Measurements from ENCODE around the gene COLQ. TPM values are rescaled to one million over a fixed set of nuclear protein-coding genes. Genes with fewer than 3 reads are reported as not detected.

Gene COLQ
- total and polyA plus RNA-seq, 2 experiments from 2014 or later: 0.32 to 0.93 TPM

DNA sequence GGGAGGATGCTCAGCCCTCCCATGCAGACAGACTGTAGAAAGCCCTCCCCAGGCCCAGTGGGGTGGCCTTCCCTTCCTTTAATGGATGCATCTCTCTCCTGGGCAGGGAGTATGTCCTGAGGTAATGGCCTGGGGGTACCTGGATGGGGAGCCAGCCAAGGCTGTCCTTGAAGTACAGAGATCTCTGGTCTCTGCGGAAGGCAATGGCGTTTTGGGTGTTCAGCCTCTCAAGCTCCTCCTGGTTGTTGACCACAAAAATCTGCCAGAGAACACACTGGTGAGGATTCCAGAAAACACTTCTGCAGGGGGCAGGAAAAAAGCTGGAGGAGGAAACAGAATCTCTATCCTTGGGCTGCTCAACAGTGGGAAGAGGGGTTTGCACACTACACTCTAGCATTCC lies 65.2 kb downstream of the COLQ start:
- no peak for DNase-seq
- Histone ChIP-seq H3K9ac (no peak overlapping the region), H3K4me3 (no peak overlapping the region), H4K20me1 (ENCODE audit: insufficient read depth) (no peaks in the 10 kb centered on the region), H3F3A (ENCODE audit: insufficient read depth) (no peaks in the 10 kb centered on the region), H3K79me2 (ENCODE audit: insufficient read depth) (no peaks in the 10 kb centered on the region), H3K9me2 (ENCODE audit: insufficient read depth) (no peaks in the 10 kb centered on the region), H3K9me3 (ENCODE audit: low read depth) (no peaks in the 10 kb centered on the region), H3K4me1 (ENCODE audit: insufficient read depth) (no peaks in the 10 kb centered on the region), H3K4me2 (ENCODE audit: unreplicated experiment) (no peak overlapping the region), H3K27ac (no peak overlapping the region), H3K27me3 (replicated peaks; ENCODE audit: insufficient read depth) (no peaks in the 10 kb centered on the region), H3K36me3 (ENCODE audit: low read depth) (no peaks in the 10 kb centered on the region), H2AFZ (no peak overlapping the region)
- in situ Hi-C loops (cut with MboI): no loop called here
- TF ChIP-seq EZH2phosphoT487 (IDR thresholded peaks at IDR 0.05; ENCODE audit: insufficient read depth, low read depth) (no peak), EZH2 (IDR thresholded peaks at IDR 0.05; ENCODE audit: insufficient read depth, poor library complexity, severe bottlenecking) (no peak)
- WGBS, 2 experiments (ENCODE audit: low coverage in 1 of 2, low lambda C conversion rate in 2 of 2, missing lambda C conversion rate in 2 of 2): 92 to 97% methylated on average over 2 of the region's 2 CpGs

DNA sequence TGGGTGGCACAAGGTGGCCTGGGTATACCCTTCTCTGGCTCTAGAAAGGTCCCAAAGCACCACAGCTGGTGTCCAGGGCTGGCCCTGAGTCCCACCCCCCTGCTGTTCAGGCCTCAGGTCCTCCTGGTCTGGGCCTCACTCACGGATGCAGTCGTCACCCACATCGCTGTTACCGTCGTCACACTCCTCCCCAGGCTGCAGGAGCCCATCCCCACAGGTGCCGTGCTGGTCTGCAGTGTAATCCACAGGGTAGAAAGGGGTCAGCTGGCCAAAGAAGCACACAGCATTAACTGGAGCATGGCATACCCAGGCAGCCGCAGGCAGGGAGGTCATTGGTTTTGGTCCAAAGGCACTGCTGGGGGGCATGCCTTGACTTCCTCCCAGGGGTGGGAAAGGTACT lies 65.8 kb downstream of the COLQ start:
- H3K27me3 ChIP-seq (replicated peaks; ENCODE audit: insufficient read depth): no peaks in the 10 kb centered on the region
- H2AFZ ChIP-seq: no peak overlapping the region
- no peaks in the 10 kb centered on the region for H3K9me2 ChIP-seq (ENCODE audit: insufficient read depth)
- 78 to 82% methylated on average over 7 of the region's 7 CpGs for WGBS, 2 experiments (ENCODE audit: low coverage in 1 of 2, low lambda C conversion rate in 2 of 2, missing lambda C conversion rate in 2 of 2)
- H3K9ac ChIP-seq: no peak overlapping the region
- H3K9me3 ChIP-seq (ENCODE audit: low read depth): no peaks in the 10 kb centered on the region
- no peaks in the 10 kb centered on the region for H3K36me3 ChIP-seq (ENCODE audit: low read depth)
- H3K79me2 ChIP-seq (ENCODE audit: insufficient read depth): no peaks in the 10 kb centered on the region
- no peaks in the 10 kb centered on the region for H4K20me1 ChIP-seq (ENCODE audit: insufficient read depth)
- H3F3A ChIP-seq (ENCODE audit: insufficient read depth): no peaks in the 10 kb centered on the region
- H3K27ac ChIP-seq: no peak overlapping the region
- DNase-seq: no peak
- no peak overlapping the region for H3K4me3 ChIP-seq
- no peak overlapping the region for H3K4me2 ChIP-seq (ENCODE audit: unreplicated experiment)
- TF ChIP-seq EZH2phosphoT487 (IDR thresholded peaks at IDR 0.05; ENCODE audit: insufficient read depth, low read depth) (no peak), EZH2 (IDR thresholded peaks at IDR 0.05; ENCODE audit: insufficient read depth, poor library complexity, severe bottlenecking) (no peak)
- no peaks in the 10 kb centered on the region for H3K4me1 ChIP-seq (ENCODE audit: insufficient read depth)
- in situ Hi-C loops (cut with MboI): no loop called here

DNA sequence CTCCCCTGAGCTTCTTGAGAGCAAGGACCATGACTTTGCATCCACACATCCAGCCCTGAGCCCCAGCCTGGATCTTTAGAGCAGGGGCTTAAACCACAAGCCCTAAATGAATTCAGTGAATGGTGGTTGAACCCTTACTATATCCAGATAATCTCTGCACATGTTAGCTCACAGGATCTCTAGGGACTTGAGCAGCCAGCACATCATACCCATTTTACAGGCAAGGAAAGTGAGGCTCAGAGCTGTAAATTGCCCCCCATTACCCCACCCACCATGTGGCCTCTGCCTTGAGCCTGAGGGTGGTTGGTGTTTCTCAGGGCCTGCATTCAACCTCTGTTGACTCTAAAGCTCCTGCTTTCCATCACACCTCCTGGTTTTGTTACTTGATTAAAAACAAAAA lies 66.5 kb downstream of the COLQ start:
- in situ Hi-C loops (cut with MboI): no loop called here
- H2AFZ ChIP-seq: no peak overlapping the region
- no peaks in the 10 kb centered on the region for H3K9me3 ChIP-seq (ENCODE audit: low read depth)
- no peaks in the 10 kb centered on the region for H3F3A ChIP-seq (ENCODE audit: insufficient read depth)
- DNase-seq: no peak
- H3K4me1 ChIP-seq (ENCODE audit: insufficient read depth): no peaks in the 10 kb centered on the region
- H3K9ac ChIP-seq: no peak overlapping the region
- TF ChIP-seq EZH2 (IDR thresholded peaks at IDR 0.05; ENCODE audit: insufficient read depth, poor library complexity, severe bottlenecking) (no peak), EZH2phosphoT487 (IDR thresholded peaks at IDR 0.05; ENCODE audit: insufficient read depth, low read depth) (no peak)
- H3K27ac ChIP-seq: no peak overlapping the region
- H3K4me2 ChIP-seq (ENCODE audit: unreplicated experiment): no peak overlapping the region
- H3K27me3 ChIP-seq (replicated peaks; ENCODE audit: insufficient read depth): no peaks in the 10 kb centered on the region
- H3K36me3 ChIP-seq (ENCODE audit: low read depth): no peaks in the 10 kb centered on the region
- H3K4me3 ChIP-seq: no peak overlapping the region
- no peaks in the 10 kb centered on the region for H3K9me2 ChIP-seq (ENCODE audit: insufficient read depth)
- no peaks in the 10 kb centered on the region for H4K20me1 ChIP-seq (ENCODE audit: insufficient read depth)
- H3K79me2 ChIP-seq (ENCODE audit: insufficient read depth): no peaks in the 10 kb centered on the region

DNA sequence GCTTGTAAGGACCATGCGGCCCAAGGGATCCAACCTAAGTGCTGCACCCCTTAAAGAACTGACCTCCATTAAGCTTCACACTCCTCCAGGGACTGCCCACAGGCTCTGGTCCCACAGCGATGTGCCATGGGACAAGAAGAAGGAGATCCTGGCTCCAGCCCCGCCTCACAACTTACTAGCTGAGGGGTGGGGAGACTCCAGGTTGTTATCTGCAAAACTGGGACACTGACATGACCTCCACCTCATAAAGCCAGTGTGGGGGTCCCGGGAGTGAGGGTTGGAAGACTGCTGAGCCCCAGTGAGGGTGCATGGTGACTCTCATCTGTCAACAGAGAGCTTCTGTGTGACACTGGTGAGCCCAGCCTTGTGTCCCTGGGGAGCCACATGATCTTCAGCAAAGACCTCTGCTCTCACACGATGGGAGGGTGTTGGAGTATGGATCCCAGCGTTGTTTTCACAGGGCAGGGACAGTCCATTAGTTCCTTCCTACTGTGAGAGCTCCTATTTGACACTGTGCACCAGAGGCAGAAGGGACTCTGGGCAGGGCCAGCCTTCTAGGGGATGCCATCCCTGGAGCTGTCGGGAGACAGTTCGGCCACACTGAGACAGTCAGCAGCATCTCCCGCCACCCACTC lies 67.4 kb downstream of the COLQ start:
- H3K4me3 ChIP-seq: no peak overlapping the region
- H3K4me2 ChIP-seq (ENCODE audit: unreplicated experiment): no peak overlapping the region
- WGBS, 2 experiments (ENCODE audit: low coverage in 1 of 2, low lambda C conversion rate in 2 of 2, missing lambda C conversion rate in 2 of 2): 77% methylated on average over 9 of the region's 9 CpGs
- H3K9me3 ChIP-seq (ENCODE audit: low read depth): no peaks in the 10 kb centered on the region
- in situ Hi-C loops (cut with MboI): no loop called here
- DNase-seq: no peak
- H3K4me1 ChIP-seq (ENCODE audit: insufficient read depth): no peaks in the 10 kb centered on the region
- H3F3A ChIP-seq (ENCODE audit: insufficient read depth): no peaks in the 10 kb centered on the region
- no peaks in the 10 kb centered on the region for H3K9me2 ChIP-seq (ENCODE audit: insufficient read depth)
- no peaks in the 10 kb centered on the region for H3K36me3 ChIP-seq (ENCODE audit: low read depth)
- TF ChIP-seq EZH2 (IDR thresholded peaks at IDR 0.05; ENCODE audit: insufficient read depth, poor library complexity, severe bottlenecking) (no peak), EZH2phosphoT487 (IDR thresholded peaks at IDR 0.05; ENCODE audit: insufficient read depth, low read depth) (no peak)
- H3K79me2 ChIP-seq (ENCODE audit: insufficient read depth): no peaks in the 10 kb centered on the region
- no peaks in the 10 kb centered on the region for H4K20me1 ChIP-seq (ENCODE audit: insufficient read depth)
- no peak overlapping the region for H2AFZ ChIP-seq
- no peak overlapping the region for H3K27ac ChIP-seq
- H3K9ac ChIP-seq: no peak overlapping the region
- no peaks in the 10 kb centered on the region for H3K27me3 ChIP-seq (replicated peaks; ENCODE audit: insufficient read depth)

DNA sequence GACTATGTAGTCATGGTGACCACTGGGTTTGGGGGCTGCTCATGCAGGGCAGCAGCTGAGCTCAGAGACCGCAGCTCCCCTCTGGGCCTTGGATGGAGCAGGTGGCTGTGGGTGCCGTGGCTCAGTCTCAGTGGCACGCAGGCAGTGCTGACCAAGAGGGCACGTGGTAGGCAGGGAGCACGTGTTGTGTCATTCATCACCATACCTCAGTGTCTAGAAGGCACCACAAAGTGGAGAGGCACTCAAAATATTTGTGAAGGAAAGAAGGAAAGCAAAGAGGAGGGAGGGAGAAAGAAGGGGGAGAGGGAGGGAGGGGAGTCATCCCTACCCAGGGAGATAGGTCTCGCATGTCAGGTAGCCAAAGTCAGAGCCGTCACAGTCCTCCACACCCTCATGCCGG lies 68.0 kb downstream of the COLQ start:
- no peaks in the 10 kb centered on the region for H3K9me3 ChIP-seq (ENCODE audit: low read depth)
- no peaks in the 10 kb centered on the region for H3K9me2 ChIP-seq (ENCODE audit: insufficient read depth)
- 76 to 81% methylated on average over 5 to 8 of the region's 8 CpGs for whole genome bisulfite sequencing, 2 experiments (ENCODE audit: low coverage in 1 of 2, low lambda C conversion rate in 2 of 2, missing lambda C conversion rate in 2 of 2)
- H3K36me3 ChIP-seq (ENCODE audit: low read depth): no peaks in the 10 kb centered on the region
- H3F3A ChIP-seq (ENCODE audit: insufficient read depth): no peaks in the 10 kb centered on the region
- H4K20me1 ChIP-seq (ENCODE audit: insufficient read depth): no peaks in the 10 kb centered on the region
- no peak for TF ChIP-seq EZH2phosphoT487 (IDR thresholded peaks at IDR 0.05; ENCODE audit: insufficient read depth, low read depth)
- no peaks in the 10 kb centered on the region for H3K4me1 ChIP-seq (ENCODE audit: insufficient read depth)
- H3K27ac ChIP-seq: no peak overlapping the region
- no peaks in the 10 kb centered on the region for H3K27me3 ChIP-seq (replicated peaks; ENCODE audit: insufficient read depth)
- H3K4me2 ChIP-seq (ENCODE audit: unreplicated experiment): no peak overlapping the region
- no peak overlapping the region for H3K4me3 ChIP-seq
- in situ Hi-C loops (cut with MboI): no loop called here
- no peak overlapping the region for H3K9ac ChIP-seq
- no peak for DNase-seq
- no peak overlapping the region for H2AFZ ChIP-seq
- H3K79me2 ChIP-seq (ENCODE audit: insufficient read depth): no peaks in the 10 kb centered on the region
